ENCODE results near the gene ATXN2. TPM values are rescaled to one million over a fixed set of nuclear protein-coding genes. Genes with fewer than 3 reads are reported as not detected.

ATXN2 gene
- total RNA-seq, 1 experiment from 2014 or later = 72.9 TPM

DNA sequence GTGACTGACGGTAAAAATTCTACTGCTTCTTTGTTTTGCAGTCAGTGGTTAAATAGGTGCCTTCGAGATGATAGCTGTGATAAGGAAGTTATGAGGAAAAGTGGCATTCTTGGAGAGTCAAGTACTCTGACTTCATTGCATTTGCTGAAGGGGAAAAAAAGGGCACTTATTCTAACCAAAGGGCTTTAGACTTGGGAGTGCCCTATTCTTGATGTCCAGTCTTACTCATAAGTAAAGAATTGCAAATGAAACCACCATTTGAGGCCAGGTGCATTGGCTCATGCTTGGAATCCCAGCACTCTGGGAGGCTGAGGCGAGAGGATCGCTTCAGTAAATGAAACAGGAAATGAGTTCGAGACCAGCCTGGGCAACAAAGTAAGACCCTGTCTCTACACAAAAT, 46.3 kb upstream of the ATXN2 start:
- peaks cover 22 to 71% (median 52%) of the 10 kb centered on the region in 3 experiments; a peak in 6 of 7 replicates for H3K36me3 Mint-ChIP-seq (ENCODE audit: insufficient read depth in 1 of 3, low read depth in 3 of 3)
- no peaks in the 10 kb centered on the region for H3K4me1 Mint-ChIP-seq
- H3K27ac ChIP-seq (ENCODE audit: insufficient read length, low read depth, low read length) = no peak overlapping the region

More for the DNA sequence above, 46.3 kb upstream of the ATXN2 start:
- no peak overlapping the region for H2BK20ac ChIP-seq (ENCODE audit: low read depth, low read length, poor library complexity, severe bottlenecking)
- H3K18ac ChIP-seq (ENCODE audit: insufficient read length, low read depth, low read length) = no peak overlapping the region
- WGBS (ENCODE audit: extremely low coverage, insufficient read length, low lambda C conversion rate) = no CpG with 5 or more reads among the region's 5 CpGs
- H3K9me3 ChIP-seq (ENCODE audit: control insufficient read depth, low read depth, low read length) = no peaks in the 10 kb centered on the region
- H3K4ac ChIP-seq (ENCODE audit: low read depth, low read length) = no peak overlapping the region
- H3K23me2 ChIP-seq (ENCODE audit: insufficient read length, low read depth, low read length, poor library complexity, severe bottlenecking) = no peaks in the 10 kb centered on the region
- H3K27me3 ChIP-seq (ENCODE audit: insufficient read depth, low read length) = no peaks in the 10 kb centered on the region
- no peak overlapping the region for H4K91ac ChIP-seq (ENCODE audit: insufficient read length, low read depth, low read length)
- H3K79me2 ChIP-seq (ENCODE audit: insufficient read depth, low read length) = no peaks in the 10 kb centered on the region
- Mint-ChIP-seq H3K4me3 (no peak overlapping the region), H3K9me3 (no peaks in the 10 kb centered on the region), H3K27me3 (ENCODE audit: low read depth) (no peaks in the 10 kb centered on the region), H3K27ac (no peak overlapping the region)
- no peak overlapping the region for H2BK120ac ChIP-seq (ENCODE audit: low read depth, low read length, poor library complexity, severe bottlenecking)
- no peaks in the 10 kb centered on the region for H3K4me1 ChIP-seq (ENCODE audit: insufficient read depth, low read length)
- no peak overlapping the region for H3K56ac ChIP-seq (ENCODE audit: insufficient read length, low read depth, low read length)
- no peak overlapping the region for H3K14ac ChIP-seq (ENCODE audit: insufficient read depth, low read length)
- no peak overlapping the region for H3K4me2 ChIP-seq (ENCODE audit: insufficient read depth, insufficient read length, low read length)
- TF ChIP-seq, protein P1, sequence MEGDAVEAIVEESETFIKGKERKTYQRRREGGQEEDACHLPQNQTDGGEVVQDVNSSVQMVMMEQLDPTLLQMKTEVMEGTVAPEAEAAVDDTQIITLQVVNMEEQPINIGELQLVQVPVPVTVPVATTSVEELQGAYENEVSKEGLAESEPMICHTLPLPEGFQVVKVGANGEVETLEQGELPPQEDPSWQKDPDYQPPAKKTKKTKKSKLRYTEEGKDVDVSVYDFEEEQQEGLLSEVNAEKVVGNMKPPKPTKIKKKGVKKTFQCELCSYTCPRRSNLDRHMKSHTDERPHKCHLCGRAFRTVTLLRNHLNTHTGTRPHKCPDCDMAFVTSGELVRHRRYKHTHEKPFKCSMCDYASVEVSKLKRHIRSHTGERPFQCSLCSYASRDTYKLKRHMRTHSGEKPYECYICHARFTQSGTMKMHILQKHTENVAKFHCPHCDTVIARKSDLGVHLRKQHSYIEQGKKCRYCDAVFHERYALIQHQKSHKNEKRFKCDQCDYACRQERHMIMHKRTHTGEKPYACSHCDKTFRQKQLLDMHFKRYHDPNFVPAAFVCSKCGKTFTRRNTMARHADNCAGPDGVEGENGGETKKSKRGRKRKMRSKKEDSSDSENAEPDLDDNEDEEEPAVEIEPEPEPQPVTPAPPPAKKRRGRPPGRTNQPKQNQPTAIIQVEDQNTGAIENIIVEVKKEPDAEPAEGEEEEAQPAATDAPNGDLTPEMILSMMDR (conservative IDR thresholded peaks at IDR 0.05) = no peak
- H3K23ac ChIP-seq (ENCODE audit: insufficient read length, low read depth, low read length) = no peak overlapping the region
- no peak overlapping the region for H3K9ac ChIP-seq (ENCODE audit: extremely low read depth, insufficient read length, low read length)
- H2BK5ac ChIP-seq (ENCODE audit: insufficient read length, low read length) = no peak overlapping the region
- no peak overlapping the region for H2BK15ac ChIP-seq (ENCODE audit: low read depth, low read length)
- no peak overlapping the region for H4K8ac ChIP-seq (replicated peaks; ENCODE audit: insufficient read length, low read depth, low read length)
- H3T11ph ChIP-seq (ENCODE audit: low read length) = no peak overlapping the region
- H4K5ac ChIP-seq (ENCODE audit: insufficient read length, low read depth, low read length) = no peak overlapping the region
- no peaks in the 10 kb centered on the region for H3K79me1 ChIP-seq (ENCODE audit: insufficient read depth, low read depth, low read length, poor library complexity, severe bottlenecking)
- no peaks in the 10 kb centered on the region for H4K20me1 ChIP-seq (ENCODE audit: control insufficient read depth, insufficient read depth, insufficient read length)
- DNase-seq = no peak
- H2AFZ ChIP-seq (ENCODE audit: low read length) = no peak overlapping the region
- no peak overlapping the region for H2AK5ac ChIP-seq (ENCODE audit: insufficient read length, low read length)
- no peak overlapping the region for H2BK12ac ChIP-seq (ENCODE audit: insufficient read length, low read depth, low read length)

Measured in H9 (cell line).